ENCODE results near the gene NR1H3.

Gene NR1H3

DNA sequence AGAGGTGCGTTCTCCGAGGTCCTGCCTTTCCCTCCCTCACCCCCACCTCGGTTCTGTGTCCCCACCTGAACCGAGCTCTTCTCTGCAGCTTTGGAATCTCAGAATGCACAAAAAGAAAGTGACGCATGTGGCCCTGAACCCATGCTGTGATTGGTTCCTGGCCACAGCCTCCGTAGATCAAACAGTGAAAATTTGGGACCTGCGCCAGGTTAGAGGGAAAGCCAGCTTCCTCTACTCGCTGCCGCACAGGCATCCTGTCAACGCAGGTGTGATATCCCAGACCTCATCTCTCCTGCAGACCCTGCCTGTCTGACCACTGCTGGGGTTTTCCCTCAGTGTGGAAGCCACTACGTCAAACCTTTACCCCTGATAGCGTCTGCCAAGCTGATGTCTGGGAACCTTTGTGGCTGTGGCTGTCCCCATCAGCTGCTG is 23.1 kb upstream of the NR1H3 start:
- H3K27ac ChIP-seq (ENCODE audit: low read depth, low read length) = no peak overlapping the region
- H3K9me2 ChIP-seq (replicated peaks; ENCODE audit: insufficient read depth, low read length) = no peaks in the 10 kb centered on the region
- H3K36me3 ChIP-seq (ENCODE audit: low read length) = no peaks in the 10 kb centered on the region
- H3K9ac ChIP-seq (ENCODE audit: low read length) = no peak overlapping the region
- H3K79me2 ChIP-seq (ENCODE audit: insufficient read depth, low read length) = no peaks in the 10 kb centered on the region
- TF ChIP-seq, protein P1, sequence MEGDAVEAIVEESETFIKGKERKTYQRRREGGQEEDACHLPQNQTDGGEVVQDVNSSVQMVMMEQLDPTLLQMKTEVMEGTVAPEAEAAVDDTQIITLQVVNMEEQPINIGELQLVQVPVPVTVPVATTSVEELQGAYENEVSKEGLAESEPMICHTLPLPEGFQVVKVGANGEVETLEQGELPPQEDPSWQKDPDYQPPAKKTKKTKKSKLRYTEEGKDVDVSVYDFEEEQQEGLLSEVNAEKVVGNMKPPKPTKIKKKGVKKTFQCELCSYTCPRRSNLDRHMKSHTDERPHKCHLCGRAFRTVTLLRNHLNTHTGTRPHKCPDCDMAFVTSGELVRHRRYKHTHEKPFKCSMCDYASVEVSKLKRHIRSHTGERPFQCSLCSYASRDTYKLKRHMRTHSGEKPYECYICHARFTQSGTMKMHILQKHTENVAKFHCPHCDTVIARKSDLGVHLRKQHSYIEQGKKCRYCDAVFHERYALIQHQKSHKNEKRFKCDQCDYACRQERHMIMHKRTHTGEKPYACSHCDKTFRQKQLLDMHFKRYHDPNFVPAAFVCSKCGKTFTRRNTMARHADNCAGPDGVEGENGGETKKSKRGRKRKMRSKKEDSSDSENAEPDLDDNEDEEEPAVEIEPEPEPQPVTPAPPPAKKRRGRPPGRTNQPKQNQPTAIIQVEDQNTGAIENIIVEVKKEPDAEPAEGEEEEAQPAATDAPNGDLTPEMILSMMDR (IDR thresholded peaks at IDR 0.05; ENCODE audit: insufficient read depth, low read length, poor library complexity, severe bottlenecking) = no peak
- no peak for TF ChIP-seq EZH2phosphoT487 (conservative IDR thresholded peaks at IDR 0.05; ENCODE audit: low read length)
- no peak overlapping the region for H2AFZ ChIP-seq (ENCODE audit: low read depth, low read length, severe bottlenecking)
- no peaks in the 10 kb centered on the region for H3K9me3 ChIP-seq (ENCODE audit: insufficient read depth, low read length)
- H4K20me1 ChIP-seq (ENCODE audit: low read depth, low read length) = no peaks in the 10 kb centered on the region
- H3F3A ChIP-seq (ENCODE audit: insufficient read depth) = 0 out of 2 replicates have a peak, but pooled peaks cover 3% of the 10 kb centered on the region
- H3K4me2 ChIP-seq (ENCODE audit: low read depth, low read length, poor library complexity, severe bottlenecking) = no peak overlapping the region
- no peaks in the 10 kb centered on the region for H3K27me3 ChIP-seq (ENCODE audit: low read length)
- H3K4me3 ChIP-seq (ENCODE audit: insufficient read depth, low read length, poor library complexity, severe bottlenecking) = no peak overlapping the region

DNA sequence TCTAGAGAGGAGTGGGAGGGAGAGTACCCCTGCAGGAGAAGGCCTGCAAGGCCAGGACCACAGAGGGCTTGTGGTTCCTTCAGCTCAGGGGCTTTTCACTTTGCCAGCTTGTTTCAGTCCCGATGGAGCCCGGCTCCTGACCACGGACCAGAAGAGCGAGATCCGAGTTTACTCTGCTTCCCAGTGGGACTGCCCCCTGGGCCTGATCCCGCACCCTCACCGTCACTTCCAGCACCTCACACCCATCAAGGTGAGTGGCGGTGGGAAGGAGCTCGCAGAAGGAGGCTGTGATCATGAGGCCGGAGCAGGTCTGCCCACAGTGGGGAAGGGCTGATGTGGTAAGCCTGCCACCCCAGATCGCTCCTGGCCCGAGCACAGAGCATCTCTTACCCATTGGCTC is 22.6 kb upstream of the NR1H3 start:
- H3K36me3 ChIP-seq (ENCODE audit: low read length) = no peaks in the 10 kb centered on the region

DNA sequence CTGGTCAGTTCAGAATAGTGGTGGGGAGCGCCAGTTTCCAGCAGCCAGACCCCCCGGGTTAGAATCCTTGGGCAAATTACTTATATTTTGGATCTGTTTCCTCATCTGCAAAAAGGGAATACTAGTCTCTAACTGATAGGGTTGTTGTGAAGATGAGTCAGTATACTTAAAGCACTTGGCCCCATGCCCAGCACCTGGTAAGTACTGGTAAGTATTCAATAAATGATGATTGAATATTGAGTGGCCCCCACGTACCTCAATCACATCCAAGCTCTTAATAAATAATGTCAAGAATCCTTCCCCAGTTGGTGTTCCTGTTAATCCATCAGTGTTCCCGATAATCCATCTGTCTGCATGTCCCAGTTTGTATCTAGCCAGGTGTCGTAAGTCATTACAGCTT is 21.3 kb upstream of the NR1H3 start:
- Histone ChIP-seq H4K20me1 (ENCODE audit: low read depth, low read length) (no peaks in the 10 kb centered on the region), H3K27me3 (ENCODE audit: low read length) (no peaks in the 10 kb centered on the region), H3K4me2 (ENCODE audit: low read depth, low read length, poor library complexity, severe bottlenecking) (no peak overlapping the region), H3K9ac (ENCODE audit: low read length) (no peak overlapping the region), H3K36me3 (ENCODE audit: low read length) (no peaks in the 10 kb centered on the region), H3K9me3 (ENCODE audit: insufficient read depth, low read length) (no peaks in the 10 kb centered on the region), H3K9me2 (replicated peaks; ENCODE audit: insufficient read depth, low read length) (no peaks in the 10 kb centered on the region), H3K4me3 (ENCODE audit: insufficient read depth, low read length, poor library complexity, severe bottlenecking) (no peak overlapping the region), H3K79me2 (ENCODE audit: insufficient read depth, low read length) (no peaks in the 10 kb centered on the region), H3K27ac (ENCODE audit: low read depth, low read length) (no peak overlapping the region), H3F3A (ENCODE audit: insufficient read depth) (0 out of 2 replicates have a peak, but pooled peaks cover 3% of the 10 kb centered on the region), H2AFZ (ENCODE audit: low read depth, low read length, severe bottlenecking) (no peak overlapping the region)
- TF ChIP-seq EZH2phosphoT487 (conservative IDR thresholded peaks at IDR 0.05; ENCODE audit: low read length) = no peak
- TF ChIP-seq, protein P1 (IDR thresholded peaks at IDR 0.05; ENCODE audit: insufficient read depth, low read length, poor library complexity, severe bottlenecking) = no peak

More for the DNA sequence above, 22.6 kb upstream of the NR1H3 start:
- Histone ChIP-seq H4K20me1 (ENCODE audit: low read depth, low read length) (no peaks in the 10 kb centered on the region), H3K4me2 (ENCODE audit: low read depth, low read length, poor library complexity, severe bottlenecking) (no peak overlapping the region), H3K9me3 (ENCODE audit: insufficient read depth, low read length) (no peaks in the 10 kb centered on the region), H3F3A (ENCODE audit: insufficient read depth) (0 out of 2 replicates have a peak, but pooled peaks cover 3% of the 10 kb centered on the region), H3K4me3 (ENCODE audit: insufficient read depth, low read length, poor library complexity, severe bottlenecking) (no peak overlapping the region), H3K79me2 (ENCODE audit: insufficient read depth, low read length) (no peaks in the 10 kb centered on the region), H2AFZ (ENCODE audit: low read depth, low read length, severe bottlenecking) (no peak overlapping the region), H3K9me2 (replicated peaks; ENCODE audit: insufficient read depth, low read length) (no peaks in the 10 kb centered on the region), H3K27me3 (ENCODE audit: low read length) (no peaks in the 10 kb centered on the region), H3K9ac (ENCODE audit: low read length) (no peak overlapping the region), H3K27ac (ENCODE audit: low read depth, low read length) (no peak overlapping the region)
- TF ChIP-seq EZH2phosphoT487 (conservative IDR thresholded peaks at IDR 0.05; ENCODE audit: low read length) = no peak
- TF ChIP-seq, protein P1 (IDR thresholded peaks at IDR 0.05; ENCODE audit: insufficient read depth, low read length, poor library complexity, severe bottlenecking) = no peak

All from SU-DHL-6 (cell line).